Measurements from ENCODE around the gene MARCKSL1. TPM values are rescaled to one million over a fixed set of nuclear protein-coding genes. Genes with fewer than 3 reads are reported as not detected.

The MARCKSL1 gene
- total RNA-seq, 1 experiment from 2014 or later, result 0.65 TPM

- H3K36me3 Mint-ChIP-seq (ENCODE audit: insufficient read depth, unreplicated experiment), result peaks cover 92% of the 10 kb centered on the region
- intact Hi-C loops (cut with micrococcal nuclease), result no loop called here
- no peaks in the 10 kb centered on the region for H3K4me1 Mint-ChIP-seq (ENCODE audit: insufficient read depth, unreplicated experiment)
- H3K27ac Mint-ChIP-seq (ENCODE audit: low read depth, unreplicated experiment), result no peak overlapping the region
- no peaks in the 10 kb centered on the region for H3K27me3 Mint-ChIP-seq (ENCODE audit: insufficient read depth, unreplicated experiment)
- no peaks in the 10 kb centered on the region for H3K9me3 Mint-ChIP-seq (ENCODE audit: unreplicated experiment)
- no TSS peak for BruUV-seq (replicated peaks)
- CTCF ChIA-PET, result interaction anchor here (0.6 kb wide), 1 partner anchor 170 kb away, joined by 4 read pairs; no protein-coding TSS in a partner anchor
- TF ChIP-seq CTCF (IDR thresholded peaks at IDR 0.05; ENCODE audit: unreplicated experiment), result no peak
- H3K4me3 Mint-ChIP-seq (ENCODE audit: unreplicated experiment), result no peak overlapping the region
- no peak for DNase-seq (ENCODE audit: unreplicated experiment)
- POLR2A ChIA-PET, result interaction anchor here (0.6 to 2.9 kb wide), 4 partner anchors 10 to 18 kb away, joined by 3 to 10 read pairs (median 3); partner anchors contain the start of gene BSDC1
These were observed 40.2 kb upstream of the MARCKSL1 start for GRCh38 chr1:32376199-32376598.

GRCh38 chr1:32373996-32374592 is 38.1 kb upstream of the MARCKSL1 start:
- no peak for TF ChIP-seq CTCF (IDR thresholded peaks at IDR 0.05; ENCODE audit: unreplicated experiment)
- peak overlapping the region; percentile 21 for H3K27ac Mint-ChIP-seq (ENCODE audit: low read depth, unreplicated experiment)
- no TSS peak for BruUV-seq (replicated peaks)
- H3K27me3 Mint-ChIP-seq (ENCODE audit: insufficient read depth, unreplicated experiment), result no peaks in the 10 kb centered on the region
- intact Hi-C loops (cut with micrococcal nuclease), result no loop called here
- H3K4me1 Mint-ChIP-seq (ENCODE audit: insufficient read depth, unreplicated experiment), result no peaks in the 10 kb centered on the region
- H3K36me3 Mint-ChIP-seq (ENCODE audit: insufficient read depth, unreplicated experiment), result peaks cover 86% of the 10 kb centered on the region
- ChIA-PET CTCF (interaction anchor here (1.0 kb wide), 1 partner anchor 11 kb away, joined by 4 read pairs; no protein-coding TSS in a partner anchor), POLR2A (no interaction called here)
- H3K9me3 Mint-ChIP-seq (ENCODE audit: unreplicated experiment), result no peaks in the 10 kb centered on the region
- no peak for DNase-seq (ENCODE audit: unreplicated experiment)
- H3K4me3 Mint-ChIP-seq (ENCODE audit: unreplicated experiment), result no peak overlapping the region

- Mint-ChIP-seq H3K4me3 (ENCODE audit: unreplicated experiment) (no peak overlapping the region), H3K36me3 (ENCODE audit: insufficient read depth, unreplicated experiment) (peaks cover 89% of the 10 kb centered on the region), H3K9me3 (ENCODE audit: unreplicated experiment) (no peaks in the 10 kb centered on the region), H3K27ac (ENCODE audit: low read depth, unreplicated experiment) (peak overlapping the region; percentile 21), H3K27me3 (ENCODE audit: insufficient read depth, unreplicated experiment) (no peaks in the 10 kb centered on the region), H3K4me1 (ENCODE audit: insufficient read depth, unreplicated experiment) (no peaks in the 10 kb centered on the region)
- intact Hi-C loops (cut with micrococcal nuclease), result no loop called here
- no peak for DNase-seq (ENCODE audit: unreplicated experiment)
- ChIA-PET CTCF (interaction anchor here (0.5 kb wide), 1 partner anchor 10 kb away, joined by 5 read pairs; no protein-coding TSS in a partner anchor), POLR2A (no interaction called here)
- no peak for TF ChIP-seq CTCF (IDR thresholded peaks at IDR 0.05; ENCODE audit: unreplicated experiment)
- BruUV-seq (replicated peaks), result no TSS peak
These were observed 36.2 kb upstream of the MARCKSL1 start for GRCh38 chr1:32372149-32372756.

- BruUV-seq (replicated peaks), result no TSS peak
- no peak for TF ChIP-seq CTCF (IDR thresholded peaks at IDR 0.05; ENCODE audit: unreplicated experiment)
- CTCF ChIA-PET, result interaction anchor here (0.5 to 1.0 kb wide), 2 partner anchors 152 to 302 kb away, joined by 3 to 4 read pairs; no protein-coding TSS in a partner anchor
- no peaks in the 10 kb centered on the region for H3K4me1 Mint-ChIP-seq (ENCODE audit: insufficient read depth, unreplicated experiment)
- H3K27me3 Mint-ChIP-seq (ENCODE audit: insufficient read depth, unreplicated experiment), result no peaks in the 10 kb centered on the region
- H3K4me3 Mint-ChIP-seq (ENCODE audit: unreplicated experiment), result no peak overlapping the region
- H3K36me3 Mint-ChIP-seq (ENCODE audit: insufficient read depth, unreplicated experiment), result peaks cover 82% of the 10 kb centered on the region
- POLR2A ChIA-PET, result no interaction called here
- no peaks in the 10 kb centered on the region for H3K9me3 Mint-ChIP-seq (ENCODE audit: unreplicated experiment)
- no peak for DNase-seq (ENCODE audit: unreplicated experiment)
- no peak overlapping the region for H3K27ac Mint-ChIP-seq (ENCODE audit: low read depth, unreplicated experiment)
- intact Hi-C loops (cut with micrococcal nuclease), result no loop called here
These were observed 32.0 kb upstream of the MARCKSL1 start for GRCh38 chr1:32367912-32368635.
